DOHH2 (cell line): ENCODE measurements around the gene SBNO2.

Source experiments
- H3F3A ChIP-seq: fragments of 200-600 bp; sonication (generic), shearing (Covaris generic); 2 replicates; pipeline ENCODE4 v1.6.0; 2016; ENCODE audit warnings: antibody characterized with exemption, mild to moderate bottlenecking; ENCODE audit not compliant: control insufficient read depth, insufficient read depth
- H3K27ac ChIP-seq: fragments of 200-600 bp; sonication (generic); 2 replicates; pipeline ENCODE4 v1.5.1; 2014; ENCODE audit warnings: low read depth, mild to moderate bottlenecking, low read length, moderate library complexity
- H3K27me3 ChIP-seq: fragments of 200-600 bp; sonication (generic); 2 replicates; pipeline ENCODE4 v1.6.1; 2014; ENCODE audit warnings: mild to moderate bottlenecking, low read length, mixed read lengths; ENCODE audit not compliant: control insufficient read depth
- H3K36me3 ChIP-seq: fragments of 200-600 bp; sonication (generic); 2 replicates; pipeline ENCODE4 v1.6.1; 2014; ENCODE audit warnings: mild to moderate bottlenecking, low read length, moderate library complexity, mixed read lengths; ENCODE audit not compliant: control insufficient read depth
- H3K4me1 ChIP-seq: fragments of 200-600 bp; sonication (generic); 2 replicates; pipeline ENCODE4 v1.6.1; 2014; ENCODE audit warnings: mild to moderate bottlenecking, low read length, mixed read lengths; ENCODE audit not compliant: control insufficient read depth
- H3K4me2 ChIP-seq: fragments of 200-600 bp; sonication (generic); 2 replicates; pipeline ENCODE4 v1.6.0; 2014; ENCODE audit warnings: mild to moderate bottlenecking, low read length, moderate library complexity
- H3K4me3 ChIP-seq: fragments of 200-600 bp; sonication (generic); 2 replicates; pipeline ENCODE4 v1.5.1; 2014; ENCODE audit warnings: mild to moderate bottlenecking, low read length, mixed read lengths
- H3K79me2 ChIP-seq: fragments of 200-600 bp; sonication (generic); 2 replicates; pipeline ENCODE4 v1.6.1; 2014; ENCODE audit warnings: mild to moderate bottlenecking, low read length, mixed read lengths; ENCODE audit not compliant: control insufficient read depth
- H3K9me2 ChIP-seq: fragments of 200-600 bp; sonication (generic); replicated peaks from 2 replicates; pipeline ENCODE4 v1.6.1; 2014; ENCODE audit warnings: mild to moderate bottlenecking, low read length, mixed read lengths; ENCODE audit not compliant: control insufficient read depth
- H3K9me3 ChIP-seq: fragments of 200-600 bp; sonication (generic); 2 replicates; pipeline ENCODE4 v1.6.1; 2014; ENCODE audit warnings: antibody characterized with exemption, low read length, mixed read lengths; ENCODE audit not compliant: control insufficient read depth, insufficient read depth
- H4K20me1 ChIP-seq: fragments of 200-600 bp; sonication (generic); 2 replicates; pipeline ENCODE4 v1.6.0; 2014; ENCODE audit warnings: low read depth, mild to moderate bottlenecking, antibody characterized with exemption, low read length, moderate library complexity; ENCODE audit not compliant: control insufficient read depth, insufficient read depth
- EZH2phosphoT487 ChIP-seq: fragments of 200-600 bp; sonication (generic); IDR thresholded peaks from 2 replicates; pipeline ENCODE4 v1.6.1; 2017; ENCODE audit warnings: borderline replicate concordance, mild to moderate bottlenecking, antibody characterized with exemption, low read length, moderate library complexity, mixed read lengths
- TF ChIP-seq, protein P1 (sequence below): fragments of 200-600 bp; sonication (generic); IDR thresholded peaks from one replicate; pipeline ENCODE4 v1.5.1; 2014; ENCODE audit warnings: antibody characterized with exemption, mild to moderate bottlenecking, low read depth, low read length; ENCODE audit not compliant: poor library complexity, severe bottlenecking

SBNO2 gene

GRCh38 chr19:1155352-1156304, 18.4 kb downstream of the SBNO2 start:
- peaks cover 10% of the 10 kb centered on the region for H3K79me2 ChIP-seq
- no peak overlapping the region for H3K4me2 ChIP-seq
- no peaks in the 10 kb centered on the region for H3K4me1 ChIP-seq
- H3K27me3 ChIP-seq, result no peaks in the 10 kb centered on the region
- H4K20me1 ChIP-seq, result no peaks in the 10 kb centered on the region
- H3K9me2 ChIP-seq, result no peaks in the 10 kb centered on the region
- H3K4me3 ChIP-seq, result no peak overlapping the region
- no peaks in the 10 kb centered on the region; the same call in 1 of the 2 replicates for H3K36me3 ChIP-seq
- TF ChIP-seq, protein P1, sequence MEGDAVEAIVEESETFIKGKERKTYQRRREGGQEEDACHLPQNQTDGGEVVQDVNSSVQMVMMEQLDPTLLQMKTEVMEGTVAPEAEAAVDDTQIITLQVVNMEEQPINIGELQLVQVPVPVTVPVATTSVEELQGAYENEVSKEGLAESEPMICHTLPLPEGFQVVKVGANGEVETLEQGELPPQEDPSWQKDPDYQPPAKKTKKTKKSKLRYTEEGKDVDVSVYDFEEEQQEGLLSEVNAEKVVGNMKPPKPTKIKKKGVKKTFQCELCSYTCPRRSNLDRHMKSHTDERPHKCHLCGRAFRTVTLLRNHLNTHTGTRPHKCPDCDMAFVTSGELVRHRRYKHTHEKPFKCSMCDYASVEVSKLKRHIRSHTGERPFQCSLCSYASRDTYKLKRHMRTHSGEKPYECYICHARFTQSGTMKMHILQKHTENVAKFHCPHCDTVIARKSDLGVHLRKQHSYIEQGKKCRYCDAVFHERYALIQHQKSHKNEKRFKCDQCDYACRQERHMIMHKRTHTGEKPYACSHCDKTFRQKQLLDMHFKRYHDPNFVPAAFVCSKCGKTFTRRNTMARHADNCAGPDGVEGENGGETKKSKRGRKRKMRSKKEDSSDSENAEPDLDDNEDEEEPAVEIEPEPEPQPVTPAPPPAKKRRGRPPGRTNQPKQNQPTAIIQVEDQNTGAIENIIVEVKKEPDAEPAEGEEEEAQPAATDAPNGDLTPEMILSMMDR, result no peak
- TF ChIP-seq EZH2phosphoT487, result no peak
- H3F3A ChIP-seq, result no peaks in the 10 kb centered on the region
- H3K9me3 ChIP-seq, result no peaks in the 10 kb centered on the region
- H3K27ac ChIP-seq, result no peak overlapping the region

DNA sequence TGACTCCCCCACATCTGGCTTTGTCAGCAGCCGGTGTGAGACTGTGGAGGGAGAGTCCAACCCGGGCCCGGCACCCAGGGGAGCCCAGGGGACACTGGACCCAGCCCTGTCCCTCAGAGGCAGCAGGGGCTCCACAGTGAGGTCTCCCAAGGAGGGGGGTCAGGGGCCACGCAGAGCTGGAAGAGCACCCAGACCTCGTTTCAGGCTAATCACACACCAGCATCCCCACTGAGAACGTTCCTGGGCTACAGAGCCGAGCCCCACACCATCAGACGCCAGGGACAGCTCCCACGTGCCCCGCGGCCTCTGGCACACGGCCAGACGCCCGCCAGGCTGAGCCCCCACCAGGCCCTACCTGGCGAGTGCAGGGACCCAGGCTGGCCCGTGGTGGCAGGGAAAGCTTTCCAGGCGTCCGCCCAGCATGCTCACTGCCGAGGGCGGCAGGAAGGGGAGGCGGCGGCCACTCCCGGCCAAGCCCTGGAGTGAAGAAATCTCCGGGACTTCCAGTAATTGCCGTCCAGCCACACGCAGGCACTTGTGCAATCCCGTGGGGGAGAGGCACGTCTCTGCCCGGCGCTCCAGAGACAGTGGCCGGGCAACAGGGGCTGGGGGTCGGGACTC, 19.2 kb downstream of the SBNO2 start:
- peaks cover 6% of the 10 kb centered on the region for H3K79me2 ChIP-seq
- no peaks in the 10 kb centered on the region for H4K20me1 ChIP-seq
- no peak for TF ChIP-seq EZH2phosphoT487
- TF ChIP-seq, protein P1, result no peak
- no peak overlapping the region for H3K27ac ChIP-seq
- no peaks in the 10 kb centered on the region for H3K9me3 ChIP-seq
- no peak overlapping the region for H3K4me3 ChIP-seq
- no peak overlapping the region for H3K4me2 ChIP-seq
- H3K27me3 ChIP-seq, result no peaks in the 10 kb centered on the region
- H3F3A ChIP-seq, result no peaks in the 10 kb centered on the region
- H3K9me2 ChIP-seq, result no peaks in the 10 kb centered on the region
- H3K4me1 ChIP-seq, result no peaks in the 10 kb centered on the region
- H3K36me3 ChIP-seq, result no peaks in the 10 kb centered on the region; the same call in 1 of the 2 replicates

GRCh38 chr19:1153891-1154730, 20.0 kb downstream of the SBNO2 start:
- Histone ChIP-seq H3K27me3 (no peaks in the 10 kb centered on the region), H3K79me2 (peaks cover 6% of the 10 kb centered on the region), H3K9me3 (no peaks in the 10 kb centered on the region), H3K4me1 (no peaks in the 10 kb centered on the region), H4K20me1 (no peaks in the 10 kb centered on the region), H3K9me2 (no peaks in the 10 kb centered on the region), H3K4me3 (no peak overlapping the region), H3F3A (no peaks in the 10 kb centered on the region), H3K27ac (no peak overlapping the region), H3K4me2 (no peak overlapping the region), H3K36me3 (no peaks in the 10 kb centered on the region; the same call in 1 of the 2 replicates)
- no peak for TF ChIP-seq EZH2phosphoT487
- TF ChIP-seq, protein P1, result no peak
